Measurements from ENCODE around the gene MPPED2. TPM values are rescaled to one million over a fixed set of nuclear protein-coding genes. Genes with fewer than 3 reads are reported as not detected.

The MPPED2 gene
- total RNA-seq, 6 experiments from 2014 or later: not detected

DNA sequence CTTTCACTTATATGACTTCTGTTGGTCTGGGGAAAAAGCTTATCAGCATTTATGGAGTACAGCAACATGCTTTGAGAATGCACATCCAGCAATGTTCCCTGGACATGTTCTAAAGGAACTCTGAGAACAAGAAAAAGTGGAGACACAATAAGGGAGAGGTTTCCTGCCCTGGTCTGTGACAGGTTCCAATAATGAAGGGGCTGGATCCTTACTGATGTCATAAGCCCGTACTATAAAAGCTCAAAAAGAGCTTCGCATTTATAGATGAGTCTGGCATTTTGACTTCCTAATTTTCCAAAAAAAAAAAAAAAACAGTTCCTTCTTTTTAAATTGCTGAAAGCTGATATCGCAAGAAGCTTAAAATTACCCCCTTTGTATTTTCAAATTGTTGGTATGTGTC, 129.1 kb downstream of the MPPED2 start:
- H3K4me1 Mint-ChIP-seq (ENCODE audit: low read depth): no peaks in the 10 kb centered on the region

DNA sequence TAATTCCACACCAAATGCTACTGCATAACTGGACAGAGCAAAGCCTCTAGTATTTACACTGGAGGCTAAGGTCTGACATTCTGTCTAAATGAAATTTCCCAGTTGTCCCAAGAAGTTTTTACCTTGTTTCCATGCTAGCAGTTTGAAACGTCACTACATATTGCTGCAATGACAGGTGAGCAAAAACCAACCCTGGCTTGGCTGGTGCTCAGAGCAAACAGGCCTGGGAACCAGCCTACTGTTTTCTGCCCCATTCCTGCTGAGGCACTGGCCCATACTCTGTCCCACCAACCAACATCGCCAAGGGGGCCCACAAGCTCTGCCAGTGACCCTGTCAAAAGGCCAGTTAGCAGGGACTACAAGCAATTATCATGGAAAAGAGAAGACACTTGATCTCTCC, 131.1 kb downstream of the MPPED2 start:
- DNase-seq: no peak
- H3K27me3 Mint-ChIP-seq (ENCODE audit: insufficient read depth): peaks cover 2% of the 10 kb centered on the region; the same call in 1 of the 2 replicates
- no peaks in the 10 kb centered on the region for H3K36me3 Mint-ChIP-seq (ENCODE audit: low read depth)
- no peak overlapping the region for H3K4me3 Mint-ChIP-seq
- H3K9me3 Mint-ChIP-seq: peaks cover 61% of the 10 kb centered on the region
- no peaks in the 10 kb centered on the region for H3K4me1 Mint-ChIP-seq (ENCODE audit: low read depth)
- no peak overlapping the region for H3K27ac Mint-ChIP-seq
- TF ChIP-seq CTCF (IDR thresholded peaks at IDR 0.05): no peak

More for the DNA sequence above, 129.1 kb downstream of the MPPED2 start:
- no peak for DNase-seq
- no peak overlapping the region for H3K27ac Mint-ChIP-seq
- TF ChIP-seq CTCF (IDR thresholded peaks at IDR 0.05): no peak
- peaks cover 1% of the 10 kb centered on the region; the same call in 1 of the 2 replicates for H3K27me3 Mint-ChIP-seq (ENCODE audit: insufficient read depth)
- peaks cover 60% of the 10 kb centered on the region for H3K9me3 Mint-ChIP-seq
- H3K4me3 Mint-ChIP-seq: no peak overlapping the region
- H3K36me3 Mint-ChIP-seq (ENCODE audit: low read depth): no peaks in the 10 kb centered on the region

DNA sequence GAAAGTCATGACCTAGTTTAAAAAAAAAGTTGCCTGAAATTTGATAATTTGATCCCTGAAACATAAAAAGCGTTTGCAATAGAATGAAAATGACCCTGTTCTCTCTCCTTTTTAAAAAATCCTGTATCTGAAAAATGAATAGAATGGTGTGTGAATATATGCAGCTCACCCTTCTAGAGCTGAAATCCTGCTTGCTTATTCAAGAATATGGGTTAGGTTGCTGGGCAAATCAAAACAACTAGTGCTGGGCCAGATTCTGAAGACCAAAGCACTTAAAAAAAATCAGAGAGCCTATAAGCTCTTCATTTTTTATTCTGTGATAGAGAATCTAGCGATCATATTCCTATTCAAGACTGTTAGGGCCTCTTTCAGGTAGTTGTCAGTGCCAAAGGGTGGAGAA, 131.6 kb downstream of the MPPED2 start:
- no peaks in the 10 kb centered on the region for H3K36me3 Mint-ChIP-seq (ENCODE audit: low read depth)
- TF ChIP-seq CTCF (IDR thresholded peaks at IDR 0.05): no peak
- H3K9me3 Mint-ChIP-seq: peaks cover 61% of the 10 kb centered on the region
- H3K27ac Mint-ChIP-seq: no peak overlapping the region
- no peak overlapping the region for H3K4me3 Mint-ChIP-seq
- H3K27me3 Mint-ChIP-seq (ENCODE audit: insufficient read depth): peaks cover 2% of the 10 kb centered on the region; the same call in 1 of the 2 replicates
- no peak for DNase-seq
- no peaks in the 10 kb centered on the region for H3K4me1 Mint-ChIP-seq (ENCODE audit: low read depth)

DNA sequence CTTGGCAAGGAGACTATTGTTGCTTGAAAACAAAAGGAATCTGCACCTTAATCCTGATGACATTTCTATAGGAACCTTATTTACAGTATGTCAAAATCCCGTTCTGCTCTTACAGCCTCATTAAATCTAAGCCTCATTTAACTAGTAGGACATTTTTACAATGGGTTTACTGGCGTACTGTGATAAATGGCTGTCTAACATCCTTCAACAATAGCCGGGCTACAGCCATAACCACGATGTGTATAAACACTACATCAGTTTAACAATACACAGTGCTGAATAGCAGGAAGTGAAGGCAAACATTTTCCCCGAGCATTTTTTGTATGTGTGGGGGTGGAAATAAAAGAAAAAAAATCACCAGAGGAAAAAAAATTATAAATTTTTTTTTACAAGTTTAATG, 132.0 kb downstream of the MPPED2 start:
- Mint-ChIP-seq H3K36me3 (ENCODE audit: low read depth) (no peaks in the 10 kb centered on the region), H3K9me3 (peaks cover 59% of the 10 kb centered on the region), H3K4me1 (ENCODE audit: low read depth) (no peaks in the 10 kb centered on the region), H3K4me3 (no peak overlapping the region), H3K27ac (no peak overlapping the region), H3K27me3 (ENCODE audit: insufficient read depth) (peaks cover 2% of the 10 kb centered on the region; the same call in 1 of the 2 replicates)
- DNase-seq: no peak
- no peak for TF ChIP-seq CTCF (IDR thresholded peaks at IDR 0.05)

GRCh38 chr11:30453705-30454104, 132.4 kb downstream of the MPPED2 start:
- H3K27ac Mint-ChIP-seq: no peak overlapping the region
- no peaks in the 10 kb centered on the region for H3K36me3 Mint-ChIP-seq (ENCODE audit: low read depth)
- H3K9me3 Mint-ChIP-seq: peaks cover 61% of the 10 kb centered on the region
- peaks cover 2% of the 10 kb centered on the region; the same call in 1 of the 2 replicates for H3K27me3 Mint-ChIP-seq (ENCODE audit: insufficient read depth)
- no peaks in the 10 kb centered on the region for H3K4me1 Mint-ChIP-seq (ENCODE audit: low read depth)
- no peak overlapping the region for H3K4me3 Mint-ChIP-seq
- no peak for TF ChIP-seq CTCF (IDR thresholded peaks at IDR 0.05)
- no peak for DNase-seq

GRCh38 chr11:30452842-30453241, 133.3 kb downstream of the MPPED2 start:
- H3K4me3 Mint-ChIP-seq: no peak overlapping the region
- H3K27ac Mint-ChIP-seq: no peak overlapping the region
- DNase-seq: no peak
- H3K36me3 Mint-ChIP-seq (ENCODE audit: low read depth): no peaks in the 10 kb centered on the region
- H3K9me3 Mint-ChIP-seq: peaks cover 53% of the 10 kb centered on the region
- H3K4me1 Mint-ChIP-seq (ENCODE audit: low read depth): no peaks in the 10 kb centered on the region
- TF ChIP-seq CTCF (IDR thresholded peaks at IDR 0.05): no peak
- H3K27me3 Mint-ChIP-seq (ENCODE audit: insufficient read depth): peaks cover 2% of the 10 kb centered on the region; the same call in 1 of the 2 replicates
